ENCODE results near the gene EGFR.

Gene EGFR

DNA sequence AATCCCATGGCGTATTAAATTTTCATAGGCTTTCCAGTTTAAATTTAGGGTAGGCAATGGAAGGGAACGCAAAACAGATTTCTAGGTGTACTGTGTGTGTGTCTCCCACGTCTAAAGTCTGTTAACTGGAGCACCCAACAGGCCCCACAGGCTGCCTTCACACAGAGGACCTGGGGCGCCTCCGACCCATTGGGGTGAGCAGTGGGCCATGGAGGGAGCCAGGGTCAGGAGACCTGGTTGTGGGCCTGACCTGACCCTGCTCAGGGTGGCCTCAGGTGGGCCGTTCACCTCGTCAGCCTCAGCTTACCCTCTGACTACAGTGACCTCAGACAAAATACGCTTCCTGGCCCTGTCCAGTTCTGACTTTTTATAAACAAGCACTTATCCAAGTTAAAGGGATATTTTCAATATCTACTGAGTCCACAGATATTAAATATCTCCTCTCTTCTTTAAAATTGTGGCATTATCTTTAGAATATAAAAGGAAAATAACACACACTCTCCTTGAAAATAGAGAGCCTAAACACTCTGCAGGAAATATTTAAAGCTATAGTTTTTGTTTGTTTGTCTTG is 159.6 kb downstream of the EGFR start:
- DNase-seq: no peak

DNA sequence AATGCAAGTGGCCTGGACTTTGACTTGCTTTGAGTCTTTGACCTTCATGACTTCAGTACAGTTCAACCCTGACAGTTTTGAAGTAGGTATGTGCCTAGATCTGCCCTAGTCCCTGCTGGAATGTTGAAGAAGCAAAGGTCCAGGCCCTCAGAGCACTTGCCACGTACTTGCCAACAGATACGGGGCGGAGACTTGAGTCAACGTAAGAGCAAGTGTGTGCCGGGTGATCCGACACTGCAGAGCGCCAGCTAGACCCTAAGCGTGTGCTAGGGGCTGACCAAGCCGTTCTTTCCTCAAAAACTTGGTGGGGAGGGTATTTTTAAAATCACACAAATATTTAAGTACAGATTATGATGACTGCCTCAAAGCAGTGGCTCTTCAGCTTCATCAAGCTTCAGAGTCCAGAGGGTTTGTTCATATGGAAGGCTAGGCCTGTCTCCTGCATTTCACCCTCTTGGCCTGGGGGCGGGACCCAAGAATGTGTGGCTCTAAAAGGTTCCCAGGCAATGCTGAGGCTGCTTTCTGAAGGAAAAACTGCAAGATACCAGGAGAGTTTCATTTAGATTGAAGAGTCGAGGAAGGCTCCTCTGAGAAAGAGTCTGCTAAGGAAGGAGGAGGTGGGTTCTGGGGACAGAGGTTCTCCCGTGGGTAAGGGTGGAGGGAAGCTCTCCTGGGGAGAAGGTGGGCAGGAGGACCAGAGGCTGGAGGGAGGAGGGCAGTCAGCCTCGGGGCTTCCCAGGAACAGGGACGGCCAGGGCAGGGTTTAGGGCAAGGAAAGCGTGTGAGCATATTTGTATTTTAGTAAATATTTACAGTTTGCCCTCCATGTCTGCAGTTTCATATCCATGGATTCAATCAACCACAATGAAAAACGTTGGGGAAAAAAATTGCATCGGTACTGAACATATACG is 160.3 kb downstream of the EGFR start:
- DNase-seq: no peak

DNA sequence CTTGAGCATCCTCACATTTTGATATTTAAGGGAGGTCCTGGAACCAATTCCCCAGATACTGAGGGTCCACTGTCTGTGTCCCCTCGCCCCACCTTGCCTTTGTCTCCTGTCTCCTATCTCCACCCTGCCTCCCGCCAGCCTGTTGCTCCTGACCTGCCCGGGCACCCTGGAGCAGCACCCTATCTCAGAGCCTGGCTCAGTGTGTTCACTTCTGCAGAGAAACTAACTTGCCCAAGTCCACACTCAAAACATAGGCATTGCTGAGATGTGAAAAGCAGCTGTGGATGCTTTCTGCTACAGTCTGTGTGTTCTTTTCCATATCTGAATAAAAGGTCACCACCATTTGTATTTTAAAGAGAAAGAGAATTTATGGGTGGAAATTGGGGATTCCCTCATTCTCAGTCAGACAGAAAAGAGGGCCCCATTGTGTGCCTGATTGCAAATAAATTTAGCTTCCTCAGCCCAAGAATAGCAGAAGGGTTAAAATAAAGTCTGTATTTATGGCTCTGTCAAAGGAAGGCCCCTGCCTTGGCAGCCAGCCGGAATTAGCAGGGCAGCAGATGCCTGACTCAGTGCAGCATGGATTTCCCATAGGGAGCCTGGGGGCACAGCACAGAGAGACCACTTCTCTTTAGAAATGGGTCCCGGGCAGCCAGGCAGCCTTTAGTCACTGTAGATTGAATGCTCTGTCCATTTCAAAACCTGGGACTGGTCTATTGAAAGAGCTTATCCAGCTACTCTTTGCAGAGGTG is 161.3 kb downstream of the EGFR start:
- no peak for DNase-seq

DNA sequence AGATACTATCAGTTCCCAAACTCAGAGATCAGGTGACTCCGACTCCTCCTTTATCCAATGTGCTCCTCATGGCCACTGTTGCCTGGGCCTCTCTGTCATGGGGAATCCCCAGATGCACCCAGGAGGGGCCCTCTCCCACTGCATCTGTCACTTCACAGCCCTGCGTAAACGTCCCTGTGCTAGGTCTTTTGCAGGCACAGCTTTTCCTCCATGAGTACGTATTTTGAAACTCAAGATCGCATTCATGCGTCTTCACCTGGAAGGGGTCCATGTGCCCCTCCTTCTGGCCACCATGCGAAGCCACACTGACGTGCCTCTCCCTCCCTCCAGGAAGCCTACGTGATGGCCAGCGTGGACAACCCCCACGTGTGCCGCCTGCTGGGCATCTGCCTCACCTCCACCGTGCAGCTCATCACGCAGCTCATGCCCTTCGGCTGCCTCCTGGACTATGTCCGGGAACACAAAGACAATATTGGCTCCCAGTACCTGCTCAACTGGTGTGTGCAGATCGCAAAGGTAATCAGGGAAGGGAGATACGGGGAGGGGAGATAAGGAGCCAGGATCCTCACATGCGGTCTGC is 162.2 kb downstream of the EGFR start:
- no peak for DNase-seq

DNA sequence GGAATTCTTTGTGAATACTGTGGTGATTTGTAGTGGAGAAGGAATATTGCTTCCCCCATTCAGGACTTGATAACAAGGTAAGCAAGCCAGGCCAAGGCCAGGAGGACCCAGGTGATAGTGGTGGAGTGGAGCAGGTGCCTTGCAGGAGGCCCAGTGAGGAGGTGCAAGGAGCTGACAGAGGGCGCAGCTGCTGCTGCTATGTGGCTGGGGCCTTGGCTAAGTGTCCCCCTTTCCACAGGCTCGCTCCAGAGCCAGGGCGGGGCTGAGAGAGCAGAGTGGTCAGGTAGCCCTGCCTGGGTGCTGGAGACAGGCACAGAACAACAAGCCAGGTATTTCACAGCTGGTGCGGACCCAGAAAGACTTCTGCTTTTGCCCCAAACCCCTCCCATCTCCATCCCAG is 162.9 kb downstream of the EGFR start:
- DNase-seq: no peak

DNA sequence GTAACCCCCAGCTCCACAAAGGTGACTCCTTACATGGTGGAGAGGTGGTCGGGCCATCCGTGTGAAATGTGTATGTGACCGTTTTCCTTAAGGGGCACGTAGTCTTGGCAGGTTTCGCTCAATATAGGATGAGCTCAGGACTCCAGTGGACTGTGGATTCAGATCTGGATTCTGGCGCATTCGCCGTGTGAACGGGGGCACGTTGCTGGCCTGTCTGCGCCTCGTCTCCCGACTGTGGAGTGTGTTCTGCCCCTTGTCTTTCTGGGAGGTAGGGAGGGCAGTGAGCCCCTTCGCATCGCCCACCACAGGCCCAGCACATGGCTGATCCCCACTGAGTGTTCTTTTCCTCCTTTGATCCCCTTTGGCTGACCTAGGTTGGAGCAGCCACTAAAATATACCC is 165.1 kb downstream of the EGFR start:
- no peak for DNase-seq

DNA sequence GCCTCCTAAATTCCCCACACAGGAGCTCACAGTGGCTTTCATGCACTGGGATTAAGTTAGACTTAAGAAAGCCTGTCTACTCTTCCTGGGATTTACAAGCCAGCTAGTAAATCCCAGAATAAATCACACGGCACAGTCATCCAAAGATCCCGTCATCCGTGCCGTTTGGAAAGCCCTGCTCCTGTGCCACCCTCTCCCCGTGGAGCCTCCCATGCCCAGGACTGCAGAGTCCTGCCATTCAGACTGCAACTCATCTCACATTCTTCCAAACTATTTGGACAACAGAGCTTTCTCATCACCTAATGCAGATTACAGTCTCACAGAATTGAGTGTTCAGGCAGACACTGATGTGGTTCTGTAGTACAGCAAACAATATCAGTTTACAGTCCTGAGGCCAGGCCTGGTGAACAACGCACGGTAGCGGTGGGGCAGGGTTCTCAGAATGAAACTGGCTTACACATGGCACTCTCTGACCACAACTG is 166.5 kb downstream of the EGFR start:
- no peak for DNase-seq

DNA sequence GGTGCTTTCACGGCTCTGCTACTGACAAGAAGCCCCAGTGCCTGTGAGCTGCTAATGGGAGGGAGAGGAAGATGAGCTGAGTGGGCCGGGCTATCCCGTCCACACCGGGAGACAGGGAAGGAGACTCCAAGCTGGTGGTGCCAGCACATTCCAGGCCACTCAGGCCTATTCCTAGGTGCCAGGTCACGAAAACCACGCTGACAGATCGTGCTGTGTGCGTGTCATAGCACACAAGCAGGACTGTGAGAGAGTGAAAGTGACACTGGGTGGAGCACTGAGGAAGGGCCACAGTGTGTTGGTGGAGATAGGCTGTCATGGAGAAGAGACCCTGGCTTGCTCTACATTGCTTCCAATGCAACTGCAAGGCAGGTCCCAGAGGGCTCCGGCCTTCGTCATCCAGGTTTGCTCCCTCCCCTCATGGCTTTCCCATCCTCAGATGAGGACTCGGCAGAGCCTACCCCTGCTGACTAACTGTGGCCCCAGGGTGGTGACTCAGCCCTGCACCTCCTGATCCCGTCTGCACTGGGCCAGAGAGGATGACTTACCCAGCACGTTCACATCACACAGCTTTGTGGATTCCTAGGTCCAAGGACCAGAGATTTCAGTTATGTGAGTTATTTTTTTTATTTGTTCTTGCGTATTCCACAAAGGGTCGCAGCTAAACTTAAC is 167.3 kb downstream of the EGFR start:
- no peak for DNase-seq

DNA sequence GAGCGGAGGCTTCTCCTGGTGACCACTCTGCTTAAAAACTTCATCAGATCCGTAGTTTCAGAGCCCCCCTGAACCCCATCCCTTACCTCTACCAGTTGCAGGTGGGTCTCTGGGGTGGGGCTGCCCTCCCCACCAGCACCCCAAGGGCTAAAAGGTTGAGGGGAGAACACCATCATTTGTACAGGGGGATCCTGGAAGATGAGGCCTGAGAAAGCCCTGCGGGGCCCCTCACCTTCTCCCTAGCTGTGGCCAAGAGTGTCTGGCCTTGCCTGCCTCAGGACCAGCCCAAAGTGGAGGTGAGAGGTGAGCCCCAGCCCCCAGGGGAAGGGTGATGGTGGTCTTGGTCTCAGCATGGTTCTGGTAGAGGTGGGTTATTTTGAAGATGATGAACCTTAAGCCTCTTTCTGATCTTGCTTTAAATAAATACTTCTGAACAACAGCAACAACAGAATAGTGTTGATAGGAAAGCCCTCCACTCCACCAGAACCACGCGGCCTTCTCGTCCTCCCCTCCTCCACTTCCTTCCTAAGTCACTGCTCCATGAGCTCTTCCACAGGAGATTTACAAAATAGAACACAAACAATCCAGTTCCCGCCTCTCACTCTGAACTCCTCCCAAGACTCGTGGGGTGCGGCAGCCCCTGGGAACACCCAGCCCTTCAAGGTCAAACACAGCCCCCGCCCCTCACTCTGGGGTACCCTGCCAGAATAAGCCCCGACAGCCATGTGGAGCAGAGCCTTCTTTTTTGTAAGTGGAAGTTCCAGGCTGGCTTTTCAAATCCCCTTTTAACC is 169.1 kb downstream of the EGFR start:
- DNase-seq: no peak

DNA sequence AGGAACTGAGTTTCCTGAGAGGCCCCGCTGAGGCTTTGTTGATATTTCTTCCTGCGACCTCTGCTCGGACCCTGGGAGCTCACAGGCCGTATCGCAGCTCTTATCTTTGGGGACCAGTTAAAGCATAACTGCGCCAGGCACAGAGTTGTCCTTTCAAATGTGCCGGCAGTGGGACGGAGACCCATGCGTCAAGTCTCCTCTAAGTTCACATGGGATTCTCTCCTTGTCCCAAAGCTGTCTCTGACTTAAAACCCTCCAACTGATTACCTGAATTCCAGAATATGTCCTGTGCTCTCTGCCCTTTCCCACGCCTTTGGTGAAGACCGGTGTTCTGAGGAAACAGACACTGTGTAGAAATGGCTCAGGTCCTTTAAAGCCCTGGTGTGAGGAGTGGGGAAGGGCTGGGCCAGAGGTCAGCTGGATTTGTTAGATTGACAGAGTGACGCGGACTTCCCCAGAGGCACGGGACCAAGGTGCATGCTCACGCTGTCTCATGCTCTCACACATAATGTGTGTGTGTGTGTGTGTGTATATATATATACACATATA is 169.8 kb downstream of the EGFR start:
- no peak for DNase-seq

DNA sequence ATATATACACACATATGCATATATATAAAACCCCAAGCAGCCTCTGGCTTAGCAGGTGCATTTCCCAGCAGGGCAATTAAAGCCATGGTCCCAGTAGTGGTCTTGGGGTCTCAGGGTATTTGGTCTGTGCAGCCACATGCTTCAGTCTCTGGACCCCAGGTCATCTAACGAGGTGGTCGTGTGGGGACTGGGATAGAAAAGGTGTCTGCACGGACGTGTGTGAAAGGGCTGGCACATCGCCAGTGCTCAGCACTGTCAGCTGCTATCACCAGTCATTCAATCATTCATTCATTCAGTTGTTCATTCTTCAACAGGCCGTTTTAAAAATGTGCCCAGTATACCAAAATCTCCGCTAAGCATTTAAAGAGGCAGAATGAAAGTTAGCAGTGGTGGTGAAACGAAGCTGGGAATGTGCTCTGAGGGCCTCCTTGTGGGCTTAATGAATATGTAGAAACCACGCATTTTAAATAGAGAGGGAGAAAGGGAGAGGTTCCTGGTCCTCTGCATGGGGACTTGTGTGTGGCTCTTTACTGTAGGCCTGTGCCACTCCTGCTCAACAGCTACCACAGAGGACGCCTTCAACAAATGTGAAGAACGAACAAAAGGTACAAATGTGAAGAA is 170.4 kb downstream of the EGFR start:
- DNase-seq: no peak

DNA sequence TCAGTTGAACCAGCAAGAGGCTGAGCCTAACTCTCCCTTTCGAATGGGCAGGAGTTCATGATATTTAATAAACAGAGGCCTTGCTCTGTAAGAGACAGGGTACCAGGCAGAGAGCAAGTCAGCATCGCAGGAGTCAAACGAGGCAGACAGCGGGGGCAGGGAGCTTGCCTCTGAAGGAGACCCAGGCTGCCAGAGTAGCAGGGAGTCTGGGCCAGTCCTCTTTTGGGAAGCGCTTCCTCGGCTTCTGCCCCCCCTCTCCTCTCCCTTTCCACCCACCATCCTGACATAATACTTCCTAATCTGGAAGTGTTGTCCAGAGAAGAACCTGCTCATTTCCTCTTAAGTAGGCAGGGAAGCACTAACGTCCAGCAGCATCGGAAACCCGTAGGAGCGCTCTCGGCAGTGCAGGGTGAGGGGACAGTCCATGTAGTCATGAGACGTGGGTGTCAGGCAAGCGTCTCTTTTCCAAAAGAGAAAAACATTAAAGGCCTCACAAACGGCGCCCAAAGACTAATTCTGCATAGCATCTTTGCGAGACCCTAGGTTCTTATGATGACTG is 171.1 kb downstream of the EGFR start:
- DNase-seq: no peak

DNA sequence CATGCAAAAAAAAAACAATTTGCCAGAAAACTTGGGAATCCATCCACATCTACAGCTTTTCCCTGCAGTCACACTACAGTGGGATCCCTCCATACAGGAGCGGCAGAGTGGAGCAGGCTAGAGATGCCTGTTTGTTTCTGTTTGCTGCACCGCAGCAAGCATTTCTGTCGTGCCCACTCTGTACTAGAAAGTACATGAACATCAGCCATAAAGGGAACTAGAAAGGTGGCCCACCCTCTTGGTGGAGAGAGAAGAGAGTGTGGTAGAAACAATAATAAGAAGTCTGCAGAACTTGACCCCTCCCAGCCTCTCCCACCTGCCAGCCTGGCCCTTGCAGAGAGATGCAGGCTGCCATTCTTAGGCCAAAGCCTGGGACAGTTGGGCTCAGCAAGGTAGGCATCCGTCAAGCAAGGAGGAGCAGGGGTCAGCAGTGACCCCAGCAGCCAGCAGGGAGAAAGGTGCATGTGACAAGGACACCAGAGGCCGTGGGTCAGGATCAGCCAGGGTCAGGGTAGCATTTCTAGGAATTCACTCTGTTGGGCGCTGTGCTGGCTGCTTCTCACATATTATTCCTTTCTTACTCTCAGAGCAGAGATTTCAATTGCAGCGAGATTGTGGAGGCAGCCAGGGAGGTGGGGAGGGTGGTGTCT is 171.8 kb downstream of the EGFR start:
- DNase-seq: no peak

DNA sequence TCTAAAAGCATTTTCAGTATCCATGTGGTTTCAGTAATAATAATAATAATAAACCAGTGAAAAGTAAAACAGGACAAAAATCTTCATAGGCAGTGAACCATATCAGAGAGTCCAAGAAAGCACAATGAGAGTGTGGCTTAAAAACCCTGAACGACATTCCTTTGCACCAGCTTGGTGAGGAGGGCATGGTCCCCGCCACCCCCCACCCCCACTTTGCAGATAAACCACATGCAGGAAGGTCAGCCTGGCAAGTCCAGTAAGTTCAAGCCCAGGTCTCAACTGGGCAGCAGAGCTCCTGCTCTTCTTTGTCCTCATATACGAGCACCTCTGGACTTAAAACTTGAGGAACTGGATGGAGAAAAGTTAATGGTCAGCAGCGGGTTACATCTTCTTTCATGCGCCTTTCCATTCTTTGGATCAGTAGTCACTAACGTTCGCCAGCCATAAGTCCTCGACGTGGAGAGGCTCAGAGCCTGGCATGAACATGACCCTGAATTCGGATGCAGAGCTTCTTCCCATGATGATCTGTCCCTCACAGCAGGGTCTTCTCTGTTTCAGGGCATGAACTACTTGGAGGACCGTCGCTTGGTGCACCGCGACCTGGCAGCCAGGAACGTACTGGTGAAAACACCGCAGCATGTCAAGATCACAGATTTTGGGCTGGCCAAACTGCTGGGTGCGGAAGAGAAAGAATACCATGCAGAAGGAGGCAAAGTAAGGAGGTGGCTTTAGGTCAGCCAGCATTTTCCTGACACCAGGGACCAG is 172.5 kb downstream of the EGFR start:
- DNase-seq: no peak

DNA sequence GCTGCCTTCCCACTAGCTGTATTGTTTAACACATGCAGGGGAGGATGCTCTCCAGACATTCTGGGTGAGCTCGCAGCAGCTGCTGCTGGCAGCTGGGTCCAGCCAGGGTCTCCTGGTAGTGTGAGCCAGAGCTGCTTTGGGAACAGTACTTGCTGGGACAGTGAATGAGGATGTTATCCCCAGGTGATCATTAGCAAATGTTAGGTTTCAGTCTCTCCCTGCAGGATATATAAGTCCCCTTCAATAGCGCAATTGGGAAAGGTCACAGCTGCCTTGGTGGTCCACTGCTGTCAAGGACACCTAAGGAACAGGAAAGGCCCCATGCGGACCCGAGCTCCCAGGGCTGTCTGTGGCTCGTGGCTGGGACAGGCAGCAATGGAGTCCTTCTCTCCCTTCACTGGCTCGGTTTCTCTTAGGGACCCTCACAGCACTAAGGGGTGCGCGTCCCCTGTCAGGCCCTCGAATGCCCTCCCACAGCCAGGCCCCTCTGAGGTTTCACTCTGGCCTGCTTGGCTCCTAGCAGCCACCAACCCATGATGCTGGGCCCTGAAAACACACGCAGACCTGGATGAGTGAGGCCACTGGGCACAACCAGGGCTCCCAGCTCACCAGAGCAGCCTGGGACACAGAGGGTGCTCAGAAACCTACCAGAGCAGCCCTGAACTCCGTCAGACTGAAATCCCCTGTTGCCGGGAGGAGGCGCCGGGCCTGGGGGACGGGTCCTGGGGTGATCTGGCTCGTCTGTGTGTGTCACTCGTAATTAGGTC is 173.3 kb downstream of the EGFR start:
- no peak for DNase-seq

DNA sequence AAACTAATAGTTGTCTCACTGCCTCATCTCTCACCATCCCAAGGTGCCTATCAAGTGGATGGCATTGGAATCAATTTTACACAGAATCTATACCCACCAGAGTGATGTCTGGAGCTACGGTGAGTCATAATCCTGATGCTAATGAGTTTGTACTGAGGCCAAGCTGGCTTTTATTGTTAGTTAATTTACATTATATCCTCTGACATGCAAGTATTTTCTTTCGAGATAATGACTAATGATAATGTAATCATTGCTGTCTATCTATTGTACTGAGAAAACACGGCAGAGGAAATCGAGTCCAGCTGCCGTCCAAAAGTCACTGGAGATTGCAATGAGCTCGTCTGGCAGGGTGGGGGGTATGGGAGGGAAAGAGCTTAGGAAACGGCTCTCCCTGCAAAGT is 173.9 kb downstream of the EGFR start:
- no peak for DNase-seq

DNA sequence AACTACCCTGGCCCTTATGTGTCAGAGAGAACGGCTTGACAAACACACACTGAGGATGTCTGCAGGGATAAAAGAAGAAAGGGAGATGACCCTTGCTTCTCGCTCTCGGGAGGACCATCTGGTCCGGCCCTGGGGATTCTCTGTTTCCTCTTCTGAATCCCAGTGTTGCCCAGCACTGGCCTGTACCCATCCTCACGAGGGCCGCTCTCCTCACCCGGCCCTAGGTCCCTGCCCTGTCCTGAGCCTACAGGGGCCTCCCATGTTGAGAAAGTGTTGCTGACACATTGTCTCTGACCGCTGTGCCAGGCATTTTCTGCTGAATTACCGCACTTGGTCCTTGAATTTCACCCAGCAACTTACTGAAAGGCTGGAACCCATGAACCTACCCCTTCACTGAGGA is 174.4 kb downstream of the EGFR start:
- no peak for DNase-seq

DNA sequence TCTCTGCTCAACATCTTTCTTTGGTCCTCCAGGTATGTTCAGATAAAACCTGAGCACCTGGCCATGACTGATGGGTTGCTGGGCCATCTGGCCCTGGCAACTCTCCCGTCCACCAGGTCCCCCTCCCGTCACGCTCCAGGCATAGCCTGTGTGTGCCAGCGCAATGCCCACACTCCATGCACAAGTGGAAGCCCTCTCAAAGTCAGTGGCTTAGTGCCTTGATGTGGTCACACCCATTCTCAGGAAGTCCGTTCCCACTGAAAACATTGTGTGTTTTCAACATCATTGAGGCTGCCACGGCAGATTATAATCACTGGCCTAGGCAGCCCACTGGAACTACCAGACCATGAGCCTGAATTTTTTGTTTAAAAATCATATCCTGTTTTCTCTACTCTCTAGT is 175.7 kb downstream of the EGFR start:
- DNase-seq: no peak
